ENCODE data around the gene LRRC28.

The LRRC28 gene

GRCh38 chr15:99247062-99247461 lies 4.2 kb upstream of the LRRC28 start:
- intact Hi-C loops (cut with DNase I), result no loop called here
- no peak for DNase-seq

GRCh38 chr15:99248000-99248715 lies 3.1 kb upstream of the LRRC28 start:
- intact Hi-C loops (cut with DNase I), result no loop called here
- DNase-seq, result no peak

- intact Hi-C loops (cut with DNase I), result no loop called here
- peak in 21 of 42 donors; percentile 7 to 74 (median 39) for DNase-seq
These were observed 1.9 kb upstream of the LRRC28 start, which contains the start of gene TTC23 for GRCh38 chr15:99249270-99249841. Gene TTC23, minus strand, starts transcription at chr15:99249581. Its CDS starts 20,869 bp downstream, at chr15:99228712.

GRCh38 chr15:99250001-99250400 lies 1.3 kb upstream of the LRRC28 start:
- intact Hi-C loops (cut with DNase I), result loop anchor here (10.0 kb wide), 1 partner anchor 485 kb away; the partner anchor contains the start of gene LYSMD4
- no peak for DNase-seq

- DNase-seq, result no peak
- intact Hi-C loops (cut with DNase I), result loop anchor here (10.0 kb wide), 1 partner anchor 484 kb away; the partner anchor contains the start of gene LYSMD4
These were observed 806 bp upstream of the LRRC28 start for GRCh38 chr15:99250494-99250856.

GRCh38 chr15:99252326-99252725 lies 1.0 kb downstream of the LRRC28 start:
- intact Hi-C loops (cut with DNase I), result loop anchor here (10.0 kb wide), 1 partner anchor 482 kb away; the partner anchor contains the start of gene LYSMD4
- no peak for DNase-seq

GRCh38 chr15:99253381-99254090 lies 2.3 kb downstream of the LRRC28 start:
- intact Hi-C loops (cut with DNase I), result loop anchor here (10.0 kb wide), 1 partner anchor 481 kb away; the partner anchor contains the start of gene LYSMD4
- DNase-seq, result no peak

- intact Hi-C loops (cut with DNase I), result loop anchor here (10.0 kb wide), 1 partner anchor 478 kb away; the partner anchor contains the start of gene LYSMD4
- DNase-seq, result no peak
These were observed 5.9 kb downstream of the LRRC28 start for GRCh38 chr15:99257107-99257750.

- DNase-seq, result no peak
- intact Hi-C loops (cut with DNase I), result no loop called here
These were observed 12.8 kb downstream of the LRRC28 start for GRCh38 chr15:99264125-99264524.

- DNase-seq, result no peak
- intact Hi-C loops (cut with DNase I), result no loop called here
These were observed 14.3 kb downstream of the LRRC28 start for GRCh38 chr15:99265541-99266070.

- no peak for DNase-seq
- intact Hi-C loops (cut with DNase I), result no loop called here
These were observed 16.7 kb downstream of the LRRC28 start for GRCh38 chr15:99267957-99268356.

GRCh38 chr15:99268431-99268830 lies 17.1 kb downstream of the LRRC28 start:
- intact Hi-C loops (cut with DNase I), result no loop called here
- no peak for DNase-seq

GRCh38 chr15:99273801-99274200 lies 22.5 kb downstream of the LRRC28 start:
- DNase-seq, result no peak
- intact Hi-C loops (cut with DNase I), result no loop called here

GRCh38 chr15:99275061-99275460 lies 23.8 kb downstream of the LRRC28 start:
- no peak for DNase-seq
- intact Hi-C loops (cut with DNase I), result no loop called here

- intact Hi-C loops (cut with DNase I), result no loop called here
- no peak for DNase-seq
These were observed 24.3 kb downstream of the LRRC28 start for GRCh38 chr15:99275525-99276128.

GRCh38 chr15:99279290-99279689 lies 28.0 kb downstream of the LRRC28 start:
- intact Hi-C loops (cut with DNase I), result no loop called here

GRCh38 chr15:99279827-99280226 lies 28.5 kb downstream of the LRRC28 start:
- DNase-seq, result no peak
- intact Hi-C loops (cut with DNase I), result loop anchor here (10.0 kb wide), 1 partner anchor 455 kb away; the partner anchor contains the start of gene LYSMD4

More at GRCh38 chr15:99279290-99279689, 28.0 kb downstream of the LRRC28 start:
- no peak for DNase-seq

GRCh38 chr15:99282121-99282520 lies 30.8 kb downstream of the LRRC28 start:
- intact Hi-C loops (cut with DNase I), result loop anchor here (10.0 kb wide), 1 partner anchor 453 kb away; the partner anchor contains the start of gene LYSMD4

More at GRCh38 chr15:99282121-99282520, 30.8 kb downstream of the LRRC28 start:
- no peak for DNase-seq
